Stimulated activated CD8-positive, alpha-beta memory T cell treated with anti-CD3 and anti-CD28 coated beads, Interleukin-7, amount 100 ng/mL, for 24 hours (primary cell): ENCODE data around the gene HOXD12.

Experiments
- DNase-seq: peaks from one replicate; pipeline ENCODE4 v3.0.0-alpha.2; 2020; ENCODE audit warnings: low read depth

The HOXD12 gene

GRCh38 chr2:176081376-176081836, 18.2 kb upstream of the HOXD12 start:
- DNase-seq: no peak

GRCh38 chr2:176081837-176082524, 17.6 kb upstream of the HOXD12 start:
- no peak for DNase-seq

- DNase-seq: no peak
Measured at GRCh38 chr2:176082525-176082823, 17.1 kb upstream of the HOXD12 start.

- DNase-seq: no peak
Measured at GRCh38 chr2:176082824-176083751, 16.5 kb upstream of the HOXD12 start.

GRCh38 chr2:176083796-176084261, 15.8 kb upstream of the HOXD12 start, which contains the start of gene EVX2:
Gene EVX2 (minus strand): TSS chr2:176083962. CDS start chr2:176083776, 186 bp downstream.
- DNase-seq: no peak

- no peak for DNase-seq
Measured at GRCh38 chr2:176084611-176085119, 14.9 kb upstream of the HOXD12 start.

GRCh38 chr2:176085120-176085788, 14.3 kb upstream of the HOXD12 start:
- DNase-seq: no peak

GRCh38 chr2:176085861-176086771, 13.5 kb upstream of the HOXD12 start:
- no peak for DNase-seq

GRCh38 chr2:176087330-176088047, 12.1 kb upstream of the HOXD12 start:
- DNase-seq: no peak

GRCh38 chr2:176088048-176088936, 11.3 kb upstream of the HOXD12 start:
- DNase-seq: no peak

- no peak for DNase-seq
Measured at GRCh38 chr2:176088937-176089842, 10.4 kb upstream of the HOXD12 start.

- no peak for DNase-seq
Measured at GRCh38 chr2:176089843-176090395, 9.7 kb upstream of the HOXD12 start.

GRCh38 chr2:176090862-176091261, 8.7 kb upstream of the HOXD12 start:
- DNase-seq: no peak

GRCh38 chr2:176091329-176092258, 8.0 kb upstream of the HOXD12 start:
- no peak for DNase-seq

- DNase-seq: no peak
Measured at GRCh38 chr2:176092270-176093144, 7.1 kb upstream of the HOXD12 start, which contains the start of gene HOXD13. Gene HOXD13 (plus strand): TSS chr2:176092721. CDS start chr2:176092891, 170 bp downstream.
